GM21825 (cell line): ENCODE data around the gene NFAM1.

ENCODE experiments used
- ATAC-seq: cut with Tn5 transposase; IDR thresholded peaks from one replicate; pipeline ENCODE4 v1.9.1; 2021; ENCODE audit warnings: mild to moderate bottlenecking, moderate library complexity; ENCODE audit not compliant: unreplicated experiment

NFAM1 gene

GRCh38 chr22:42432020-42432596, at the start of gene NFAM1:
TSS of gene NFAM1 (minus strand) at chr22:42432403. CDS start at chr22:42432357, 46 bp downstream.
- no peak for ATAC-seq

- no peak for ATAC-seq
Observed at GRCh38 chr22:42475122-42475521, 42.9 kb upstream of the NFAM1 start.

GRCh38 chr22:42473484-42474193, 41.4 kb upstream of the NFAM1 start:
- no peak for ATAC-seq

- no peak for ATAC-seq
Observed at GRCh38 chr22:42472671-42473070, 40.5 kb upstream of the NFAM1 start.

- no peak for ATAC-seq
Observed at GRCh38 chr22:42471441-42471840, 39.2 kb upstream of the NFAM1 start.

- ATAC-seq: no peak
Observed at GRCh38 chr22:42470366-42471082, 38.3 kb upstream of the NFAM1 start.

GRCh38 chr22:42468841-42469240, 36.6 kb upstream of the NFAM1 start:
- no peak for ATAC-seq

- no peak for ATAC-seq
Observed at GRCh38 chr22:42462016-42462415, 29.8 kb upstream of the NFAM1 start.

GRCh38 chr22:42461511-42461910, 29.3 kb upstream of the NFAM1 start:
- no peak for ATAC-seq

- ATAC-seq: no peak
Observed at GRCh38 chr22:42459287-42460063, 27.3 kb upstream of the NFAM1 start.

GRCh38 chr22:42452916-42453315, 20.7 kb upstream of the NFAM1 start:
- ATAC-seq: no peak

- no peak for ATAC-seq
Observed at GRCh38 chr22:42452456-42452855, 20.3 kb upstream of the NFAM1 start.

GRCh38 chr22:42451499-42452145, 19.4 kb upstream of the NFAM1 start:
- no peak for ATAC-seq

GRCh38 chr22:42450862-42451261, 18.7 kb upstream of the NFAM1 start:
- no peak for ATAC-seq

GRCh38 chr22:42446151-42446550, 13.9 kb upstream of the NFAM1 start:
- no peak for ATAC-seq

GRCh38 chr22:42444077-42444904, 12.1 kb upstream of the NFAM1 start:
- ATAC-seq: no peak

- no peak for ATAC-seq
Observed at GRCh38 chr22:42443240-42444076, 11.3 kb upstream of the NFAM1 start.

- no peak for ATAC-seq
Observed at GRCh38 chr22:42442748-42443147, 10.5 kb upstream of the NFAM1 start.

- ATAC-seq: no peak
Observed at GRCh38 chr22:42440728-42441127, 8.5 kb upstream of the NFAM1 start.
